ENCODE data around the gene HACD2. TPM values are rescaled to one million over a fixed set of nuclear protein-coding genes. Genes with fewer than 3 reads are reported as not detected.

HACD2 gene
- polyA plus RNA-seq, 1 donor (not counting 4 experiments of a cell fraction or from before 2014, with no cell fraction given), result 124 TPM

GRCh38 chr3:123526474-123526873, 58.4 kb downstream of the HACD2 start:
- Histone ChIP-seq H3K79me2 (ENCODE audit: control insufficient read depth, insufficient read depth, low read length) (peaks cover 14% of the 10 kb centered on the region), H4K20me1 (ENCODE audit: control insufficient read depth, extremely low read depth, insufficient read depth, low read length) (no peaks in the 10 kb centered on the region), H3K4me3 (ENCODE audit: control insufficient read depth in 2 of 3, extremely low read depth in 1 of 3, insufficient read depth in 2 of 3, low read depth in 1 of 3, low read length in 3 of 3) (no peak overlapping the region), H3K9me1 (ENCODE audit: control insufficient read depth, extremely low read depth, insufficient read depth, low read length) (no peaks in the 10 kb centered on the region), H3K36me3 (ENCODE audit: control insufficient read depth in 2 of 2, extremely low read depth in 1 of 2, insufficient read depth in 2 of 2, low read length in 2 of 2) (peaks cover 6 to 18% of the 10 kb centered on the region in 2 experiments), H3K27me3 (ENCODE audit: control insufficient read depth, extremely low read depth, insufficient read depth, low read length) (no peaks in the 10 kb centered on the region), H3K4me2 (ENCODE audit: control insufficient read depth, extremely low read depth, insufficient read depth, low read depth, low read length) (no peak overlapping the region), H3K9me3 (ENCODE audit: control insufficient read depth, low read depth, low read length) (no peaks in the 10 kb centered on the region), H3K4me1 (ENCODE audit: control insufficient read depth, extremely low read depth, insufficient read depth, low read length) (no peaks in the 10 kb centered on the region), H3K27ac (ENCODE audit: control insufficient read depth, insufficient read depth, low read length) (no peak overlapping the region), H3K9ac (ENCODE audit: control insufficient read depth, extremely low read depth, insufficient read depth, low read length) (no peak overlapping the region), H2AFZ (ENCODE audit: control insufficient read depth, low read length) (no peak overlapping the region)
- TF ChIP-seq CTCF (optimal IDR thresholded peaks at IDR 0.05 in 1 of 3, IDR thresholded peaks at IDR 0.05 in 1 of 3, conservative IDR thresholded peaks at IDR 0.05 in 1 of 3; ENCODE audit: extremely low read depth in 1 of 3, insufficient read depth in 2 of 3, low read length in 3 of 3) (no peak), EZH2 (IDR thresholded peaks at IDR 0.05; ENCODE audit: low read length) (no peak)
- FAIRE-seq, result no peak
- DNase-seq (ENCODE audit: low read depth, low spot score), result no peak
- dilution Hi-C loops (cut with MboI; ENCODE audit: extremely low pct_ligation_motif_present, low sequenced_read_pairs), result no loop called here

GRCh38 chr3:123525433-123525832, 59.4 kb downstream of the HACD2 start:
- H3K79me2 ChIP-seq (ENCODE audit: control insufficient read depth, insufficient read depth, low read length), result peaks cover 7% of the 10 kb centered on the region
- dilution Hi-C loops (cut with MboI; ENCODE audit: extremely low pct_ligation_motif_present, low sequenced_read_pairs), result no loop called here
- no peak overlapping the region for H3K27ac ChIP-seq (ENCODE audit: control insufficient read depth, insufficient read depth, low read length)
- no peak for TF ChIP-seq EZH2 (IDR thresholded peaks at IDR 0.05; ENCODE audit: low read length)
- TF ChIP-seq CTCF (optimal IDR thresholded peaks at IDR 0.05 in 1 of 3, IDR thresholded peaks at IDR 0.05 in 1 of 3, conservative IDR thresholded peaks at IDR 0.05 in 1 of 3; ENCODE audit: extremely low read depth in 1 of 3, insufficient read depth in 2 of 3, low read length in 3 of 3), result no peak
- no peak overlapping the region for H3K4me3 ChIP-seq (ENCODE audit: control insufficient read depth in 2 of 3, extremely low read depth in 1 of 3, insufficient read depth in 2 of 3, low read depth in 1 of 3, low read length in 3 of 3)
- DNase-seq (ENCODE audit: low read depth, low spot score), result no peak
- H3K27me3 ChIP-seq (ENCODE audit: control insufficient read depth, extremely low read depth, insufficient read depth, low read length), result no peaks in the 10 kb centered on the region
- H2AFZ ChIP-seq (ENCODE audit: control insufficient read depth, low read length), result no peak overlapping the region
- H3K9me3 ChIP-seq (ENCODE audit: control insufficient read depth, low read depth, low read length), result no peaks in the 10 kb centered on the region
- H3K36me3 ChIP-seq (ENCODE audit: control insufficient read depth in 2 of 2, extremely low read depth in 1 of 2, insufficient read depth in 2 of 2, low read length in 2 of 2), result peaks cover 6 to 20% of the 10 kb centered on the region in 2 experiments
- peaks cover 3% of the 10 kb centered on the region for H4K20me1 ChIP-seq (ENCODE audit: control insufficient read depth, extremely low read depth, insufficient read depth, low read length)
- no peaks in the 10 kb centered on the region for H3K9me1 ChIP-seq (ENCODE audit: control insufficient read depth, extremely low read depth, insufficient read depth, low read length)
- no peak for FAIRE-seq
- no peak overlapping the region for H3K4me2 ChIP-seq (ENCODE audit: control insufficient read depth, extremely low read depth, insufficient read depth, low read depth, low read length)
- no peaks in the 10 kb centered on the region for H3K4me1 ChIP-seq (ENCODE audit: control insufficient read depth, extremely low read depth, insufficient read depth, low read length)
- no peak overlapping the region for H3K9ac ChIP-seq (ENCODE audit: control insufficient read depth, extremely low read depth, insufficient read depth, low read length)

All from keratinocyte (primary cell).